Measurements from ENCODE around the gene FHIP2A.
"Not testable (repeated sequence)": the region's sequence is repeated elsewhere in the genome, so short reads cannot be mapped to it uniquely, and the experiment has no call there.

FHIP2A gene, protein sequence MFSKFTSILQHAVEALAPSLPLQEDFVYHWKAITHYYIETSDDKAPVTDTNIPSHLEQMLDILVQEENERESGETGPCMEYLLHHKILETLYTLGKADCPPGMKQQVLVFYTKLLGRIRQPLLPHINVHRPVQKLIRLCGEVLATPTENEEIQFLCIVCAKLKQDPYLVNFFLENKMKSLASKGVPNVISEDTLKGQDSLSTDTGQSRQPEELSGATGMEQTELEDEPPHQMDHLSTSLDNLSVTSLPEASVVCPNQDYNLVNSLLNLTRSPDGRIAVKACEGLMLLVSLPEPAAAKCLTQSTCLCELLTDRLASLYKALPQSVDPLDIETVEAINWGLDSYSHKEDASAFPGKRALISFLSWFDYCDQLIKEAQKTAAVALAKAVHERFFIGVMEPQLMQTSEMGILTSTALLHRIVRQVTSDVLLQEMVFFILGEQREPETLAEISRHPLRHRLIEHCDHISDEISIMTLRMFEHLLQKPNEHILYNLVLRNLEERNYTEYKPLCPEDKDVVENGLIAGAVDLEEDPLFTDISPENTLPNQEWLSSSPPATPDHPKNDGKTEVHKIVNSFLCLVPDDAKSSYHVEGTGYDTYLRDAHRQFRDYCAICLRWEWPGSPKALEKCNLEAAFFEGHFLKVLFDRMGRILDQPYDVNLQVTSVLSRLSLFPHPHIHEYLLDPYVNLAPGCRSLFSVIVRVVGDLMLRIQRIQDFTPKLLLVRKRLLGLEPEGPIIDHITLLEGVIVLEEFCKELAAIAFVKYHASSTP

DNA sequence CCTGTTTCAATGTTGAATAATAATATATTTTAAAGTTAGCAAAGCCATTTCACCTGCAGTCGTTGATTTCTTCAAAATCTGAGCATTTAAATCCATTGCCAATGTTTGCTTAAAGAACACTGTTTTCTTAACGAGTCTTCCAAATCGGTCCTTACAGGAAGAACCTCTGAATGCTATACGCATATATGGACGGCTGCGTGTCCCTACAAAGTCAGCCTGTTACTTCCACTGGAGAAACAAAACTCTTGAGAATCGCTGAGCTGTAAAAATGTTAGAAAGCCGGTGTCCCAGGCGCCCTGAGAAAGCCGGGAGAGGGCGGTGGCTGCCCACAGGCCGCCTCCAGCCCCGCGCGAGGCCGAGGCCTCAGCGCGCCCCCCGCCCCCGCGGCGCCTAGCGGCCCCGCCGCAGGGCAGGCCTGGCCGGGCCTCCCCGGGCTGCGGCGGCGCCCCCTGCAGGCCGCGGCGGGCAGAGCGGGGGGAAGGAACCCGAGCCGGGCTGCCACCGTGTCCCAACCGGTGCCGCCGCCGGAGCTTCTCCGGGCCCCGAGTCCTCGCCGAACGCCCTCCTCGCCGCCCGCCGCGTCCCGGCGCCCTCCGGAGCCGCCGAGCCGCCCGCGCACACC lies at the start of gene FHIP2A:
TSS of gene FHIP2A (plus strand) at position 488 of the 622 bp plus-strand sequence. CDS start 299 bp downstream, outside the sequence.
- peak; percentile 64 for DNase-seq (ENCODE audit: low read depth)

DNA sequence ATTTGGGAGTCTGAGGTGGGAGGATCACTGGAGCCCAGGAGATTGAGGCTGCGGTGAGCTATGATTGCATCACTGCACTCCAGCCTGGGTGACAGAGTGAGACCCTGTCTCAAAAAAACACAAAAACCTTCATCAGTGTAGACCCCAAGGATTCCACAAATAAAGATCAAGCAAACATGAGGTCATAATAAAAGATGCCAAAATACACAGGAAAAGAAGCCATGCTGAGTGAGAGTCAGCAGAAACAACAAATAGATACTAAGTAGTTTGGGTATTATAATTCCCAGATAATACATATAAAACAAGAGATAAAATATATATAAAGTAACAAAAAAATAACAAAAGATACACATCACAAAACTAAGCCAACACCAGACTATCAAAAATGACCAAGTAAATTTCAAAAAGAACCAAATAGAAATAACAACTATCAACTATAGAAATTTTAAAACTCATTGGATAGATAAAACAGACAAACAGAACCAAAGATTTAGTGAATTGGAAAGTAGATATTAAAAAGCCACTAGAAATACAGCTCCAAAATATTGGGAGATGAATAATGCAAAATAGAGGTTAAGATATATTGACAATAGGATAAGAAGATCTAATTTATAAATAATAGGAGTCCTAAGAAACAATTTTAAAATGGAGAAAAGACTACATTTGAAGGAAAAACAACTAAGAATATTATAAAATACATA lies 48.9 kb upstream of the FHIP2A start:
- no peak for DNase-seq (ENCODE audit: low read depth)

DNA sequence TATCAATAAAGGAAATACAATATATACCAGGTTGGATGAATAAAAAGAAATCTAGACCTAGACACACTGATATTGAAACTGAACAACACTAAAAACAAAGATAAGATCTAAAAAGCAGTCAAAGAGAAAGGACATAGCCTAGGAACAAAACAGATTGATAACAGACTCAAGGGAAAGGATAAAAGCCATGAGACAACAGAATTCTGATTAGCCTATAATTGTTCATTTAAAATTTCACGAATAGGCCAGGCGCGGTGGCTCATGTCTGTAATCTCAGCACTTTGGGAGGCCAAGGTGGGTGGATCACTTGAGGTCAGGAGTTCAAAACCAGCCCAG lies 48.4 kb upstream of the FHIP2A start:
- DNase-seq (ENCODE audit: low read depth), result no peak

DNA sequence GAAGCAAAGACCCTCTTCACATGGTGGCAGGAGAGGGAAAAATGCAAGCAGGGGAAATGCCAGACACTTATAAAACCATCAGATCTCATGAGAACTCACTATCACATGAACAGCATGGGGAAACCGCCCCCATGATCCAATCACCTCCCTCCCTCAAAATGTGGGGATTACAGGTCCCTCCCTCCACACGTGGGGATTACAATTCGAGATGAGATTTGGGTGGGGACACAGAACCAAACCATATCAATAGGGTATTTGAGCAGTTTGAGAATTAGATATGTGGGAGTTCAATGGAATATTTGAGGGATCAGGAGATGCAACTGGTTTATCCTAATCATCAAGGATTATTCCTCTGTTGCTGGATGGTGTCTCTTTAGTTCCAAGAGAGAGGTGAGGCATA lies 46.5 kb upstream of the FHIP2A start:
- DNase-seq (ENCODE audit: low read depth), result not testable (repeated sequence)

DNA sequence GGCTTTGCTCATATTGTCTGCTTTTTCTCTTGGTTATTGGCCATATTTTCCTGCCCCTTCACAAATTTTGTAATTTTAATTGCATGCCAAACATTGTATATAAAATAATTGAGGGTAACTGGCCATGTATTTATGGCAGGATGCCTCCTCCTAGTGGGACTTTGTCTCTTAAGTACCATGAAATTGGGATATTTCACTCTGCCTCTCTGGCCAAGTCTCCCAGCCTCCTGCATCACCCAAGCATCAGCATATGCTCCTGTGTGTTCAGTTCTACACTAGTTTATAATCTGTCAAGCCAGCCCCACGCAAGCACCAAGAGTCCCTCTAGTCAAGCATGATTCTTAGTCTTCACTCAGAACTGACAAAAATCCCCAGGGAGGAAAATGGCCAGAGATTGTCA lies 44.2 kb upstream of the FHIP2A start:
- no peak for DNase-seq (ENCODE audit: low read depth)

DNA sequence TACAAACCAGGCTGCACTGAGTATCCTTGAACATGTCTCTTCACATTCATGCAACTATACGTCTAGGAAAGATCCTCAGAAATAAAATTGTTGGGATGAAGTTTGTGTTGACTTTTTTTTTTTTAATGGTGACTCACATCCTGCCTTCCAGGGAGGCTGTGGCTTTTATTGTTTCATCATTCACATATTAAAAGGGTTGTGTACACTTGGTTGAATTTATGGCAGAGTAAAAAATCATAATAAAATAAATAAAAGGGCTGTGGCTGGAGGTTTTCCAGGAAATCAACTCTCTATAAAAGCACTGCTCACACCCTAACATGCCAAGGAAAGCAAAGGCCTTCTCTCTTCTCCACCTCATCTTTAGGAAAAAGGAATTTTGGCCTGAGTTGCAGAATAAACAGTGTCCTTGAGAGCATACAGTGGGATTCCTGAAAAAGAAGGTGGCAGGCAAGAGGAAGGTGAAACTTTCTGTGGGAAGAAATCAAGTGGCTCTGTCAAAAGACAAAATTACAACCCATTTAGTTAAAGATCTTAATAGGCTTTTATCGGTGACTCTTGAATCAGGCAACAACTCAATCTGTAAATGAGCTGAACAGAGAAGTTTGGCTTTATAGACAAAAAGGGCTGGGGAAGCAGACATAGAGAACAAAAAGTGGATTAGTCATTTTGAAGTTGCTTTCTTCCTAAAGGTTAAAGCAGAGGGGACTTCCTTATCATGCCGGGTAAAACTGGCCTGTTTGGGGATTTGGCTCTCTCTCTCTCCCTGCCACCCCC lies 41.6 kb upstream of the FHIP2A start:
- no peak for DNase-seq (ENCODE audit: low read depth)

DNA sequence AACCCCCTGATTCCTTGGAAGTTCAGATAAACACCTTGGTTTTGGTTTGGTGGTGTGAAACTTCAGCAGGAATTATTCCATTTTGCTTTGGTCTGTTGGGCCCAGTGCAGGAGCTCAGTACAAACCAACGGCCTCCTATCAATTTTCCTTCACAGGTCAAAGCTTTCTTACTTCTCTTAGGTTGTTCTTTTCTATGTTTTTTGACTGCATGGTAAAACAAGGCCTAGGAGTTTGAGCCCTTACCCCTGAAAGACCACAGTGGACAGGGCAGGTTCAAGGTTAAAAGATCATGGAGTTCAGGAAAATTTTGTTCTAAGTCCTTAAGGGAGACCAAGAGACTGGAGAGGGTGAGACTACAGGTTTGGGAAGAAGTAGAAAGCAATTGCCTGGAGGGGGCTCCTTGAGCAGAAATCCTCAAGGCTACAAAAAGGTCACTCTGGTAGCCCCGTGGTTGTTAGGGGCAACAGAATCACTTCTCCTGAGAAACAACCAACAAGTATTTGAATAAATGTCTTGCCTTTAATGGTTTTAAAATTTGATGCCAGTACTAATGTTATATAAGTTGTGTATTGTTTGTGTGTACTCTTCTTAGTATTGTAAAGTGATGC lies 40.9 kb upstream of the FHIP2A start:
- DNase-seq (ENCODE audit: low read depth), result no peak

DNA sequence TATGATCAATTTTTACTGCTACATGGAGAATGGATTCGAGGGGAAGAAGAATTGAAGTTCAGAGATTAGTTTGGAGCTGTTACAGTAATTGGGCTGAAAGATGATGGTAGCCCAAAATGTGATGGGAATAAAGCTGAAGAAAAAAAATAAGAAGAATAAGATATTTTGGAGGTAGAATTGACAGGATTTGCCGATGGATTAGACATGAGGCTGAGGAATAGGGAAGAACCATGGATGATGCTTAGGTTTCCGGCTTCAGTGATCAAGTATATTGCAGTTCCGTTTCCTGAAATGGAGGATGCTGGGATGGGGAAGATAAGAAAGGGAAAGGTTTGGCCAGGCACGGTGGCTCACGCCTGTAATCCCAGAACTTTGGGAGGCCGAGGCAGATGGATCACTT lies 38.9 kb upstream of the FHIP2A start:
- no peak for DNase-seq (ENCODE audit: low read depth)

DNA sequence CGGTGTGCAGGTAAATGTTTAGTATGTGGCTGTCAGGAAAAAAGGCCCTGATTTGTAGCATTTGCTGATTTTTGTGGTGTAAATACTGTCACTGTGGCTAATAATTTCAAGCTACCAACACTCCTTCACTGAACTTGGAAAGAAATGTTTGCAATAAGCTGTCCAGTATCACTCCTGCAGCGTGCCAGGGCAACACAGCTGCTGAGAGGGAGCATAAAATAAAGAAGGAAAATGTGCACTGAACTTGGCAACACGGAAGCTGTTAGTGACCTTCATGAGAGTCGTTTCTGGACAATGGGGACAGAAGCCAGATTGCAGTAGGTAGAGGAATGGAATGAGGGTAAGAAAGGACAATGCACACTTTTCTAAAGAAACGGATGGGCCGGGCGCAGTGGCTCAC lies 37.9 kb upstream of the FHIP2A start:
- no peak for DNase-seq (ENCODE audit: low read depth)

DNA sequence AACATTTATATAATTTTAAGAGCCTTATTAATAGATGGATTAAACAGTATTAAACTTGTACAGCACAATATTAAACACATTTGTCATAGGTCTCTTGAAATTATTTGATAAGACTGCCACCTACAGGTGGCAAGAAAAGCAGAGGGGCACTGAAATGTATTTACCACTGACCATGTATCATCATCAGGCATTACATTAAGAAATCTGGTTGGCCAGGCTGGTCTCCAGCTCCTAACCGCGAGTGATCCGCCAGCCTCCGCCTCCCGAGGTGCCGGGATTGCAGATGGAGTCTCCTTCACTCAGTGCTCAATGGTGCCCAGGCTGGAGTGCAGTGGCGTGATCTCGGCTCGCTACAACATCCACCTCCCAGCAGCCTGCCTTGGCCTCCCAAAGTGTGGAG lies 35.1 kb upstream of the FHIP2A start:
- not testable (repeated sequence) for DNase-seq (ENCODE audit: low read depth)

DNA sequence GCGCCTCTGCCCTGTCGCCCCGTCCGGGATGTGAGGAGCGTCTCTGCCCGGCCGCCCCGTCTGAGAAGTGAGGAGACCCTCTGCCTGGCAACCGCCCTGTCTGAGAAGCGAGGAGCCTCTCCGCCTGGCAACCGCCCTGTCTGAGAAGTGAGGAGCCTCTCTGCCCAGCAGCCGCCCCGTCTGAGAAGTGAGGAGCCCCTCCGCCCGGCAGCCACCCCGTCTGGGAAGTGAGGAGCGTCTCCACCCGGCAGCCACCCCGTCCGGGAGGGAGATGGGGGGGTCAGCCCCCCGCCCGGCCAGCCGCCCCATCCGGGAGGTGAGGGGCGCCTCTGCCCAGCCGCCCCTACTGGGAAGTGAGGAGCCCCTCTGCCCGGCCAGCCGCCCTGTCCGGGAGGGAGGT lies 34.4 kb upstream of the FHIP2A start:
- DNase-seq (ENCODE audit: low read depth), result not testable (repeated sequence)

DNA sequence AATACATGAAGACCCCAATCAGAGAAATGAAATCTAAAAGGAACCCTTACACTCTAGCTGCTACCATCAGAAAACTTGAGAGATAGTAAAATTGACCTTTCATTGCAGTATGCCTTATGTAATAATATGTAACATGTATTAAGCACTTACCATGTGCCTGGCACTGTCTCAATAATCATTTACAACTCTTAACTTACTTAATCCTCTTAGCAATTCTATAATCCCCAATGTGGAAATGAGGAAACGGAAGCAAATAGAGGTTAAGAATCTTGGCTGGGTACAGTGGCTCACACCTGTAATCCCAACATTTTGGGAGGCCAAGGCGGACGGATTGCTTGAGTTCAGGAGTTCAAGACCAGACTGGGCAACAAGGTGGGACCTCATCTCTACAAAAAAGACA lies 29.8 kb upstream of the FHIP2A start:
- no peak for DNase-seq (ENCODE audit: low read depth)

DNA sequence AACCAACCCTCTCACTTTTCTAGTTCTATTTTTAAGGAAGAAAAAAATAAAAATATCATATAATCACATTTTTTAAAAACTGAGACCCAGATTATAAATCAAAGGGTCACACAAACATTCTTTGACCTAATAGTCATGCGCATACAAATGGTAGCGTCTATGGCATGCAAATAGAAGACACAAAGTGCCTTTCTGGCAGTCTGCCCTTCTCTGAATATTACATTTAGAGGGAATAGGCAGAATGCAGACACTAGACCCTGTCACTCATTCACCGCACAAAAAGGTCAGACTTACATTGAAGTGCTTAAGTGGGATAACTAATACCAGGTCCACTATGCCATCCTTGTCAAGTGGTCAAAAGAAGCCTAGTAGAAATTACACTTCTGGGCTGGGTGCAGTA lies 26.5 kb upstream of the FHIP2A start:
- DNase-seq (ENCODE audit: low read depth), result no peak

DNA sequence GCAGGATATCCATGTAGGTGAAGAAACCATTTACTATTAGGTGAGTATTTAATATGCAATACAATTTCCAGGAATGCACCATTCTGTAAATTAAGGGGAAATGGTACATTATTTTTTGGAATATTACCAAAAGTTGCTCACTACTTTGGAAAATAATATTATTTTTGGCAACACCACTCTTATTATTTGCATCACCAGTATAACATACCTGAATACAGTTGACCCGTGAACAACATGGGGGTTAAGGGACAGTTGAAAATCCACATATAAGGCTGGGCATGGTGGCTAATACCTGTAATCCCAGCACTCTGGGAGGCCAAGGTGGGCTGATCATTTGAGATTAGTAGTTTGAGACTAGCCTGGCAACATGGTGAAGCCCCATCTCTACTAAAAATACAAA lies 21.2 kb upstream of the FHIP2A start:
- DNase-seq (ENCODE audit: low read depth), result no peak

DNA sequence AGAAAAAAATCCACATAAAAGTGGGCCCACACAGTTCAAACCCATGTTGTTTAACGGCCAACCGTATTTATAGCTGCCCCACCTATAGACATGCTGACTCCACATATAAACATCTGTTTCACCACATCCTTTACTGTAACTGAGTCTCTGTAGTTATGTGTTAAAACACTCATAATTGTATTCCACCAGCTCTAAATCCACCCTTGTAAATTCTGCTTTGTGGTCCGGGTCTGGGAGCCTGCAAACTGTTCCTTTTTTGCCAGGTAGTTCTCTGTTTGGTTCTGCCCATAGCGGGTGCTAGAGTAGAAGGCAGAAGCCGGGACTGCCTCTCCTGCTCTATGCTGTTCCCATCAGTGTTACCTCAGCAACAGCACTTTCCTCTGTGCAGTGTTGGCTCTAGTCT lies 20.2 kb upstream of the FHIP2A start:
- DNase-seq (ENCODE audit: low read depth), result no peak

DNA sequence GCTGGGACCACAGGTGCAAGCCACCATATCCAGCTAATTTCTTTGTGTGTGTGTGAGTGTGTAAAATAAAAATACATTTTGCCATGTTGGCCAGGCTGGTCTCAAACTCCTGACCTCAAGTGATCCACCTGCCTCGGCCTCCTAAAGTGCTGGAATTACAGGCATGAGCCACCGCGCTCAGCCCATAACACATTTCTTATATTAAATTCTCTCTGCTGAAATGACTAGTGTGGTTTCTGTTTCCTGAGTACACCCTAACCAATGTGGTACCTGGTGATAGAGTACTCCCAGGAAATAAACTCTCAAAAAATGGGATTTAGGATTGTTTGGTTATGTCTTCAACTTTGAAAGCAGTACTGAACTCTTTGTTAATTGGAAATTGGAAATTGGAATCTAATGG lies 19.4 kb upstream of the FHIP2A start:
- no peak for DNase-seq (ENCODE audit: low read depth)

DNA sequence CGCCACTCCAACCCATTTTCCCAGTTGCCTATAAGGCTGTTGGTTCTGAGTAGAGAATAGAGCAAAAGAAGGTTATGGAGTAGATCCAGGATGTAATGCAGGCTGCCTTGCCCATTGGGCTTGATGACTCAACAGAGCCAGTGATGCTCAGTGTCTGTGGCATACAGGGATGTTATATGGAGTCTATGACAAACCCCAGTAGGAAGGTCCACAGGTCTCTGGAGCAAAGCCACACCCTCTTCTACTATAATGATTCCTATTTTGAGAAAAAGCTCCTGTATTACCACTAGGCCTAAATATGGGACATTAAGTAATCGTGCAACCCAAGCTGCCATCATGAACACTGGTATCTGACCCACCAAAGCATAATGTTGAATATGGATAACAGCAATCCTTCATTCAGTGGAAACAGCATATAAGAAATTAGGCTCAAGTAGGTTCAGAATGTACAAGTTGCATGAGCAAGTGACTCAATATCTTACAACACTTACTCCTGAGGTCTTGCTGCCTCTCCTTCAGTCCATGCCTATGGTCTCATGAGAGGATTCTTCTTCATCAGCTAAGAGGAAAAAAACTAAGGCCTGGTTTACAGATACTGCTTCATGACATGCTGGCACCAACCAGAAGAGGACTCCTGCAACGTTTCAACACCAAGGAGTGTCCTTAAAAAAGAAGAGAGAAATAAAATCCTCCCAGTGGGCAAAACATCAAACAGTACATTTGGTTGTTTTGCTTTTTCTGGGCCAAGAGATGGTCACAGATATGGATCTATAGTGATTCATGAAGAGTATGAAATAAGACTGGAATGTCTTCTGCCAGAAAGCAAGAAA lies 14.8 kb upstream of the FHIP2A start:
- DNase-seq (ENCODE audit: low read depth), result no peak

DNA sequence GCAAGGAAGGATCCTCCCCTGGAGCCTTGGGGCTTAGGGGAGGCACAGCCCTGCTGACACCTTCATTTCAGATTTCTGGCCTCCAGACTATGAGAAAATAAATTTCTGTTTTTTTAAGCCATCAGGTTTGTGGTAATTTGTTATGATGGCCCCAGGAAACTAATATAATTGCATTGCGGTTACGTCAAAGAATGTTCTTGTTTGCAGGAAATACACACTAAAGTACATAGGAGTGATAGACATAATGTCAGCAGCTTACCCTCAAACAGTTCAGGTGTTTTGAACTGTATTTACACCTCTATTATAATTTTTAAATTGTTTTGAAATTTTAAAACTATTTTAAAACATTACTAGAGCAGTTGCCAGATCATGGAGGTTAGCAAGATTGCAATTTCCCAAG lies 12.6 kb upstream of the FHIP2A start:
- no peak for DNase-seq (ENCODE audit: low read depth)

DNA sequence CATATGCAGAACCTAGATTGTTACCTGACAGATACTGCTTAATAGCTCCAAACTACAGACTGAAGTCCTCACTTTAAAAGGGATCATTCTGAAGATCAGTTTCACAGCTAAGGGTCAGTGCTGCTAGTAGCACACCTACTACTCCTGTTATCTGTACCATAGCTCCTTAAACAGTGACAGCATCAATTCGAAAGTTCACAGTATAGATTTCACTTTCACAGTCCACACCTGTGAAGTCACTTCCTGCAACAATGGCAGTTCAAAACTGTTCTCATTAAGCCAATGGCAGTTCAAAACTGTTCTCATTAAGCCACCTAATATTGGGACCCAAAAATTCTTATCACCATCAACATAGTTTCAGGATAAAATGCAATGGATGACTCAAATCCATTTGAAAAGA lies 10.7 kb upstream of the FHIP2A start:
- no peak for DNase-seq (ENCODE audit: low read depth)

DNA sequence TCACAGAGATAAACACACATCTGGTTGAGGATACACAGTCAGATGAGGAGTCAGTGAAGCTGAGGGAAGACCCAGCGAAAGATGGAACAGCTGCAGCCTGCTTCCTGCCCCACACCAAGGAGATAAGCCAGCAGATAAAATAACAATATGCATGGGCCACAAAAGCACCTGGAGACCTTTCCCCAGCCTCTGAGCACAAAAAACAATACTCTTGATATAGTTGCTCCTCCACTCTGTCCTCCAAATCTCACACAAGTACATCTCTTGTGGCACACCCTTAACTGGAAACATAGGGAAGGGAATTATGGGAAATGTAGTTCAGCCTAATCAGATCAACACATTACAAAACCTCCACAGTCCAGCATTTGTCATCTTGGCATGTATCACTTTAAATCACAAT lies 9.7 kb upstream of the FHIP2A start:
- no peak for DNase-seq (ENCODE audit: low read depth)
